Mesodermal cell (in vitro differentiated cells): ENCODE results near the gene BPIFB6.

Source experiments
- H3K27ac ChIP-seq: 2 replicates; pipeline ENCODE4 v1.7.0; 2013; ENCODE audit warnings: mild to moderate bottlenecking, low read depth, low read length, moderate library complexity; ENCODE audit not compliant: severe bottlenecking
- H3K36me3 ChIP-seq: 2 replicates; pipeline ENCODE4 v1.7.1; 2013; ENCODE audit warnings: mild to moderate bottlenecking, low read length, moderate library complexity; ENCODE audit not compliant: control insufficient read depth, insufficient read depth
- H3K4me1 ChIP-seq: one replicate; pipeline ENCODE4 v1.7.1; 2013; ENCODE audit warnings: mild to moderate bottlenecking, low read length; ENCODE audit not compliant: insufficient read depth, control insufficient read depth, poor library complexity, severe bottlenecking
- H3K4me3 ChIP-seq: 2 replicates; pipeline ENCODE4 v1.7.0; 2013; ENCODE audit warnings: low read length, control low read depth, mild to moderate bottlenecking; ENCODE audit not compliant: insufficient read depth, poor library complexity, severe bottlenecking; ENCODE audit errors: extremely low read depth
- H3K9me3 ChIP-seq: 2 replicates; pipeline ENCODE4 v1.7.1; 2013; ENCODE audit warnings: mild to moderate bottlenecking, low read length, moderate library complexity; ENCODE audit not compliant: control insufficient read depth
- WGBS, 2 experiments: methylation state at CpG; one replicate each; pipeline ENCODE4 v1.1.5; 2013; ENCODE audit warnings: missing lambda C conversion rate in 2 of 2; ENCODE audit not compliant: insufficient coverage in 2 of 2; 5-methylcytosine and 5-hydroxymethylcytosine counted together

Gene BPIFB6

DNA sequence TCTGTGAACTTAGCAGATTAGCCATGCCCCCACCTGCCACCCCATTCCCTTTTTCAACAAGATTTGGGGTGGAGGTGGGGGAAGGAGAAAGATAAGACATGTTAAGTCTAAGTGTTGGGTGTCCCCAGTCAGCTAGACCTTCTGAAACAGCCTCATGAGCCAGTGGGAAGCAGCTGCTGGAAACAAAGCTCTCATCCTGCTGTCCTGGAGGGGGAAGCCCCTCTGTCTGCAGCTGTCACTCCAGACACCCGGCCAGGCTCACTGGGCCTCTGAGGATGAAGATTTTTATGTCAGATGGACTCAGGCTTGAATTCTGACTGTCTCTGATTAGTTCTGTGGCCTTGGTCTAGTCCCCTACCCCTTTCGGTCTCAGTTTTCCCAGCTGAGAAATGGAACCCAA lies 23.3 kb downstream of the BPIFB6 start:
- H3K27ac ChIP-seq, result no peak overlapping the region
- H3K4me3 ChIP-seq, result no peak overlapping the region
- WGBS, 2 experiments, result 96 to 100% methylated on average over 2 of the region's 2 CpGs
- no peaks in the 10 kb centered on the region for H3K9me3 ChIP-seq
- H3K36me3 ChIP-seq, result no peaks in the 10 kb centered on the region
- no peaks in the 10 kb centered on the region for H3K4me1 ChIP-seq

DNA sequence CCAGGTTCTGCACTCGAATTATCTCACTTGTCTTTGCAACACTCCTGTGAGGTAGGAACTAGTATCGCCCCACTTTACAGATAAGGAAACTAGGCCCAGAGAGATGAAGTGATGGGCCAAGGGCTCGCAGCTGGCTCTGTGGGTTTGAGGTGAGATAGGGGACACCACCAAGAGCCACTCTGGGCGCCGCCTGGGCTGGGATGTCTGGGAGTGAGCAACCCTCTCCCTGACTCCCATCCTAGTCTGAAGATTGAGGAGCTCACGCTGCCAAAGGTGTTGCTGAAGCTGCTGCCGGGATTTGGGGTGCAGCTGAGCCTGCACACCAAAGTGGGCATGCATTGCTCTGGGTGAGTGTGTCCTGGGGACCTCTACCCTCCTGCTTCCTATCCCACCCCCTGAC lies 27.7 kb downstream of the BPIFB6 start:
- no peaks in the 10 kb centered on the region for H3K9me3 ChIP-seq
- no peaks in the 10 kb centered on the region for H3K36me3 ChIP-seq
- no peaks in the 10 kb centered on the region for H3K4me1 ChIP-seq
- H3K27ac ChIP-seq, result no peak overlapping the region
- H3K4me3 ChIP-seq, result no peak overlapping the region
- 86 to 96% methylated on average over 3 to 4 of the region's 7 CpGs for WGBS, 2 experiments

DNA sequence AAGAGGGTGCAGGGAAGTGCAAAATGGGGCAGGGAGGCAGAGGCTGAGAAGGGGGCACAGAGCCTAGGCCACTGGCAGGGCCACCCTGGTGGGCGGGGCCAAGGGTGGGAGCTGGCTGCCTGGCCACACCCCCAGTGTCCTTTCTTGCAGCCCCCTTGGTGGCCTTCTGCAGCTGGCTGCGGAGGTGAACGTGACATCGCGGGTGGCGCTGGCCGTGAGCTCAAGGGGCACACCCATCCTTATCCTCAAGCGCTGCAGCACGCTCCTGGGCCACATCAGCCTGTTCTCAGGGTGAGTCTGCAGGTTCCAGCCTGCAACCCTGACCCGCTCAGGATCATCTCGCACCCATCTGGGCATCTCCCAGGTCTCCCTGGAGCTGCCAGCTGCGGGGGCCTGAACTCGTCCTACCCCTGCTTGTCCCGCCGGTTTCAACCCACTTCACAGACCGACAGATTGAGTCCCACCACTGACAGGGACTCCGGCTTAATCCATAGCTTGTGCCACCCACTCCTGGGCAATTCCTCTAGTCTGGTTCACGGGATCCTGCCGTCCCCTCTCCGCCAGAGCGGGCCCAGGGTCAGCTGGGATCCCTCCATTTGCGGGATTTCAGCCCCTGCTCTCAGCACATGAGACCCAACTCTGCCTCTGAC lies 28.4 kb downstream of the BPIFB6 start:
- no peak overlapping the region for H3K4me3 ChIP-seq
- no peaks in the 10 kb centered on the region for H3K9me3 ChIP-seq
- no peaks in the 10 kb centered on the region for H3K4me1 ChIP-seq
- no peak overlapping the region for H3K27ac ChIP-seq
- WGBS, 2 experiments, result 90 to 95% methylated on average over 18 to 22 of the region's 22 CpGs
- H3K36me3 ChIP-seq, result no peaks in the 10 kb centered on the region

GRCh38 chr20:33061658-33062028 lies 30.2 kb downstream of the BPIFB6 start:
- Histone ChIP-seq H3K36me3 (no peaks in the 10 kb centered on the region), H3K4me3 (no peak overlapping the region), H3K4me1 (no peaks in the 10 kb centered on the region), H3K27ac (no peak overlapping the region), H3K9me3 (no peaks in the 10 kb centered on the region)
- WGBS, 2 experiments, result 93 to 96% methylated on average over 12 of the region's 14 CpGs

GRCh38 chr20:33062105-33062824 lies 30.8 kb downstream of the BPIFB6 start:
- H3K9me3 ChIP-seq, result no peaks in the 10 kb centered on the region
- no peaks in the 10 kb centered on the region for H3K36me3 ChIP-seq
- no peaks in the 10 kb centered on the region for H3K4me1 ChIP-seq
- 56 to 66% methylated on average over 7 of the region's 9 CpGs for WGBS, 2 experiments
- H3K27ac ChIP-seq, result no peak overlapping the region
- no peak overlapping the region for H3K4me3 ChIP-seq

- H3K36me3 ChIP-seq, result no peaks in the 10 kb centered on the region
- no peak overlapping the region for H3K27ac ChIP-seq
- H3K9me3 ChIP-seq, result no peaks in the 10 kb centered on the region
- 83% methylated on average over 1 of the region's 1 CpG for WGBS, 2 experiments
- no peak overlapping the region for H3K4me3 ChIP-seq
- no peaks in the 10 kb centered on the region for H3K4me1 ChIP-seq
Measured at GRCh38 chr20:33062825-33063149, 31.3 kb downstream of the BPIFB6 start.

DNA sequence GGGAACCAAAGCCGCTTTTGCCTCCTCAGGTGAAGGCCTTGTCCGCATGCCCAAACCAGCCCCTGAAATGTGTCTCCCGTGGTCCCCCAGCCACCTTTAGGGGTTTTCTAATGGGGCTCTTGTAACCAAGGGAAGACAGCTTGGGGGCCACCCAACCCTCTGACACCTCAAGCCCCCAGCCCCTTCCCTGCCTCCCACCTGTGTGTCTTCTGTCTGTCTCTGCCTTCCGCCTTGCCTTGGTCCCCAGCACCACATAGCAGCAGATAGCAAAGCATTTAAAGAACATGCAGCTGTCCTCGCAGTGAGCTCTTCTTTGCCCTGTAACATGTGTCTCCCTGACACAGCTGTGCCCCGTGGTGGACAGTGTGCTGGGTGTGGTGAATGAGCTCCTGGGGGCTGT lies 31.8 kb downstream of the BPIFB6 start:
- H3K4me1 ChIP-seq, result no peaks in the 10 kb centered on the region
- H3K4me3 ChIP-seq, result no peak overlapping the region
- no peaks in the 10 kb centered on the region for H3K9me3 ChIP-seq
- 97 to 100% methylated on average over 1 to 4 of the region's 6 CpGs for WGBS, 2 experiments
- no peak overlapping the region for H3K27ac ChIP-seq
- no peaks in the 10 kb centered on the region for H3K36me3 ChIP-seq

DNA sequence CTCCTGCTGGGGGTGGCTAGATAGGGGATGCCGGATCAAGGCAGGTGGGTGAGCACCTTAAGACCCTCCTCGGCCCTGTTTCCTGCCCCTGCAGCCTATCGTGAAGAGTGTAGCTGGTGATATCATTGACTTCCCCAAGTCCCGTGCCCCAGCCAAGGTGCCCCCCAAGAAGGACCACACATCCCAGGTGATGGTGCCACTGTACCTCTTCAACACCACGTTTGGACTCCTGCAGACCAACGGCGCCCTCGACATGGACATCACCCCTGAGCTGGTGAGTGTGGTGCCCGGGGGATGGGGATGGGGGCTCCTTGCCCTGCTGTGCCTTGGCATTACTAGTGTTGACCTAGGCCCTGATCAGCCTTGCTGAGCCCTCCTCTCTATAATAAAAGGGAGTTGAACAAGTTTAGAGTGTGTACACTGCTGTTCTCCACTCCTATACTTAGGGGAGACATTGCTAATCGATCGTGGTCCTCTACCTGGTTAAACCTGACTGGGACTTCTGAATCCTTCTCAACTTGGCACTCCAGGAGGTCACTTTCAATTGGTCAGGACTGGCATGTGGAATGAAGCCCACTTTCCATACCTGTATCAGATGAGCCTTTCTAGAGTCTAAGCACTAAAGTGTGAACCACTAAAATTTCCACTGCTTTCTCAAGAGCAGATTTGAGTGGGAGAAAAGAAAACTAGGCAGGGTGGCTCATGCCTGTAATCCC lies 33.3 kb downstream of the BPIFB6 start:
- no peaks in the 10 kb centered on the region for H3K9me3 ChIP-seq
- no peaks in the 10 kb centered on the region for H3K36me3 ChIP-seq
- no peaks in the 10 kb centered on the region for H3K4me1 ChIP-seq
- WGBS, 2 experiments, result 96 to 98% methylated on average over 6 to 9 of the region's 11 CpGs
- no peak overlapping the region for H3K4me3 ChIP-seq
- no peak overlapping the region for H3K27ac ChIP-seq

- Histone ChIP-seq H3K4me1 (no peaks in the 10 kb centered on the region), H3K9me3 (no peaks in the 10 kb centered on the region), H3K36me3 (no peaks in the 10 kb centered on the region), H3K27ac (no peak overlapping the region), H3K4me3 (no peak overlapping the region)
- WGBS, 2 experiments, result 89 to 92% methylated on average over 4 to 9 of the region's 9 CpGs
Measured at GRCh38 chr20:33065785-33066184, 34.3 kb downstream of the BPIFB6 start.

DNA sequence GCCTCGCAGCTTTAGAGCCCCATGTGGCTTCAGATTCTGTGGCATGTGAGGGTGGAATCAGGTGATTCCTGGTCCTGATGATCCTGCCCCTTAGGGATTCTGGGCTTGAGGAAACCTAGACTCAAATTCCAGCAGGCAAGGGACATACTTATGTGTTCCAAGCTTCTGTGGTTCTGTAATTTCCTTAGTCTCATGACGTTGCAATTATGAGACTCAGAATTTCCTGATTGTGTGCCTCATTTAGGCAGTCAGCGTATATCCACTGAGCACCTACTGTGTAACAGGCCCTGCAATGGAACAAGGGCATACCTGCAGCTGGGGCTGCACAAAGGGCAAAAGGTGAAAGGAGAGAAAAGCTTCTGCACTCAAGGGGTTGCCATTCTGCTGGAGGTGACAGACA lies 36.4 kb downstream of the BPIFB6 start:
- Histone ChIP-seq H3K4me3 (no peak overlapping the region), H3K4me1 (no peaks in the 10 kb centered on the region), H3K9me3 (no peaks in the 10 kb centered on the region), H3K36me3 (no peaks in the 10 kb centered on the region), H3K27ac (no peak overlapping the region)
- WGBS, 2 experiments, result 90 to 100% methylated on average over 3 of the region's 3 CpGs
